MG63 (cell line): ENCODE results near the gene OR7C2. TPM values are rescaled to one million over a fixed set of nuclear protein-coding genes. Genes with fewer than 3 reads are reported as not detected.

ENCODE experiments used
- DNase-seq: peaks from one replicate; pipeline ENCODE4 v3.0.0-alpha.2; 2020
- H3K27me3 ChIP-seq: fragments of 250-450 bp; sonication (Bioruptor Pico); 2 replicates; pipeline ENCODE4 v1.5.1; 2020; ENCODE audit warnings: mild to moderate bottlenecking, moderate library complexity
- H3K36me3 ChIP-seq: fragments of 250-450 bp; sonication (Bioruptor Pico); 2 replicates; pipeline ENCODE4 v1.5.1; 2020; ENCODE audit warnings: mild to moderate bottlenecking, moderate library complexity
- H3K4me3 ChIP-seq: fragments of 250-450 bp; sonication (Bioruptor Pico); 2 replicates; pipeline ENCODE4 v1.5.1; 2020; ENCODE audit warnings: mild to moderate bottlenecking, moderate library complexity
- H3K9me3 ChIP-seq: fragments of 250-450 bp; sonication (Bioruptor Pico); 2 replicates; pipeline ENCODE4 v1.5.1; 2020; ENCODE audit warnings: mild to moderate bottlenecking, moderate library complexity
- total RNA-seq: library from RNA; depleted of rRNA; stranded (reverse); fragments of >200 nt; shearing (Covaris generic); gene quantifications from 2 replicates; pipeline ENCODE4 v1.2.3, GENCODE V29; 2014; ENCODE audit warnings: low replicate concordance; rRNA removed

The OR7C2 gene
- total RNA-seq, 1 experiment from 2014 or later = not detected

DNA sequence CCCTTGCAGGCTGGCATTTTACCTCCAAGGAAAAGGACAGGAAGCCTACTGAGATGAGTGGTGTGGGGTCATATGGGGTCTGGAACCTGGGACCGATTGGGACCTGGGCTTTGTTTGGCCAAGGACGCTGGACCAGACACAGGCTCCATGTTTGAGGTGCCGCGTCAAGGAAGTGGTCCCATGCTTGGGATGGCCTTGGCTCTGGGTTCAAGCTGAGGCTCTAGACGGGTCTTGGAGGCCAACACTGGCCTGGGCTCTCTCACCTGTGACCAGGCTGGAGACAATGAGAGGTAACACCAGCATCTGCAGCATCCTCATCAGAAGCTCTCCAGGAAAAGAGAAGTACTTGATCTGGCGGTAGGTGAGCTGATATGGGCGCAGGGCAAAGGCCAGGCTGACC, 30.2 kb downstream of the OR7C2 start:
- Histone ChIP-seq H3K4me3 (no peak overlapping the region), H3K9me3 (no peaks in the 10 kb centered on the region), H3K36me3 (no peaks in the 10 kb centered on the region), H3K27me3 (peaks cover 49% of the 10 kb centered on the region)
- DNase-seq = no peak

DNA sequence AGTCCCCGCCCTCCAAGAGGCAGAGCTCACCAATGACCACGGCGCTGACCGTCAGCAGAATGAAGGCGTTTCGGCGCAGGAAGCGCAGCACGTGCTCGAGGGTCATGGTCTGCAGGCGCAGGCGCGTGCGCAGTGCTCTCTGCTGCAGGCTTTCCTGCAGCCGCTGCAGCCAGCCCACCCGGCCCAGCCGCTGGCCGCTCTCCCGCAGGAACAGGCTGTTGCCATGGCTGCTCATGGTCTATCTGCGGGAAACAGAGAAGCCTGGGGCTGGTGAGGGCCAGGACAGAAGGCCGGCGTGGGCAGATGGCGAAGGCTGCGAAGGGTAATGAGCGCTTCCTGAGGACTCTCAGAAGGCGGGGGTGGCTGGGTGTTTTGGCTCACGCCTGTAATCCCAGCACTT, 31.4 kb downstream of the OR7C2 start:
- H3K9me3 ChIP-seq = no peaks in the 10 kb centered on the region
- H3K4me3 ChIP-seq = no peak overlapping the region
- H3K36me3 ChIP-seq = no peaks in the 10 kb centered on the region
- no peak for DNase-seq
- peaks cover 61% of the 10 kb centered on the region for H3K27me3 ChIP-seq

DNA sequence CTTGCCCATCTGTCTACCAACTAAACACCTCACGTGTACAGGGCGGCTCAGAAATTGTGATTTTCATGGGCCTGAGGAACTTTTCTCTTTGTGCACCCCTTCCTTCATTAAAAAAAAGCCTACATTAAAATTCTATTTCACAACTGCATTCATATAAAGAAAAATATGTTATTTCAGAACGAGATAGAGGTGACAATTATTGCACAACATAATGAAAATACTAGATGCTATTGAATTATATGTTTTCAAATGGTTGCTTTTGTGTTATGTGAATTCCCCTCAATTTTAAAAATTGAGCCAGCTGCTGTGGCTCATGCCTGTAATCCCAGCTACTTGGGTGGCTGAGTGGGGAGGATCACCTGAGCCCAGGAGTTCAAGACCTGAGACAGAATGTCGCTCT, 33.2 kb downstream of the OR7C2 start:
- Histone ChIP-seq H3K4me3 (no peak overlapping the region), H3K9me3 (no peaks in the 10 kb centered on the region)

DNA sequence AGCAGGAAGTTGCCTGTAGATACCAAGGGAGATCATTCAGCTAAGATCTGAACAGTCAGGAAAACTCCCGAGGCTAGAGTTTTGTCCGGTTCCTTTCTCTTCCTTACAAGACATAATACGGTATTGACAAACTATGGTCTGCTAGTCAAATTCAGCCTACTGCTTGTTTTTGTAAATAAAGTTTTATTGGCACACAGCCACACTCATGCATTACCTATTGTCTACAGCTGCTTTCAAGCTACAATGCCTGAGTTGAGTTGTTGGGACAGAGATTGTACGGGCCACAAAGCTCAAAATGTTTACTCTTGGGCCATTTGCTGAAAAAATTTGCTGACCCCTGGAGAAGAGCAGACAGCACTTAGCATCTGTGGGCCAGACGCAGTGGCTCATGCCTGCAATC, 35.8 kb downstream of the OR7C2 start:
- Histone ChIP-seq H3K9me3 (no peaks in the 10 kb centered on the region), H3K36me3 (no peaks in the 10 kb centered on the region), H3K4me3 (no peak overlapping the region), H3K27me3 (peaks cover 73% of the 10 kb centered on the region)
- no peak for DNase-seq

More for the DNA sequence above, 33.2 kb downstream of the OR7C2 start:
- Histone ChIP-seq H3K36me3 (no peaks in the 10 kb centered on the region), H3K27me3 (peaks cover 72% of the 10 kb centered on the region)
- DNase-seq = no peak

DNA sequence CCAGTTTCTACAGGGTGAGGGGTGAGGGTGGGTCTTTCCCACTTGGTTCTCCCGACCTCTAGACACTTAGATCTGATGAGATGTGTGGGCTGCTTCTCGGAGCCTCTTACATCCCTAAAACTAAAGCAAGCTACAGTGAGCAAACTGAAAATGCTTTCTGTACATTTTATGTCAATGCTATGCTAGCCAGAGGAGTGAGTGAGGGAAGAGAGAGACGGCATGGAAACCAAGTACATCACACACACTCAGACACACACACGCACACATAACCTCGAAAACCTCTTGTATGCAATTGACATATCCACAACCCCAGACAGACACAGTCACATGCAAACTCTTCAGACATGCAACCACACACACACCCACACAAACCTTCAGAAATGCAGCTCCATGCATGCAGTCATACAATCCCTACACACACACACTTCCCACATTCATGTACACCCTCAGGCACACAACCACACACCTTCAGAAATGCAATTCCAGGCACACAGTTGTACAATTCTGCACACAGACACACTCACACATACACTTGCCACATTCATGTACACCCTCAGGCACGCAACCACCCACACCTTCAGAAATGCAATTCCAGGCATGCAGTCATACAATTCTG, 37.0 kb downstream of the OR7C2 start:
- DNase-seq = no peak

DNA sequence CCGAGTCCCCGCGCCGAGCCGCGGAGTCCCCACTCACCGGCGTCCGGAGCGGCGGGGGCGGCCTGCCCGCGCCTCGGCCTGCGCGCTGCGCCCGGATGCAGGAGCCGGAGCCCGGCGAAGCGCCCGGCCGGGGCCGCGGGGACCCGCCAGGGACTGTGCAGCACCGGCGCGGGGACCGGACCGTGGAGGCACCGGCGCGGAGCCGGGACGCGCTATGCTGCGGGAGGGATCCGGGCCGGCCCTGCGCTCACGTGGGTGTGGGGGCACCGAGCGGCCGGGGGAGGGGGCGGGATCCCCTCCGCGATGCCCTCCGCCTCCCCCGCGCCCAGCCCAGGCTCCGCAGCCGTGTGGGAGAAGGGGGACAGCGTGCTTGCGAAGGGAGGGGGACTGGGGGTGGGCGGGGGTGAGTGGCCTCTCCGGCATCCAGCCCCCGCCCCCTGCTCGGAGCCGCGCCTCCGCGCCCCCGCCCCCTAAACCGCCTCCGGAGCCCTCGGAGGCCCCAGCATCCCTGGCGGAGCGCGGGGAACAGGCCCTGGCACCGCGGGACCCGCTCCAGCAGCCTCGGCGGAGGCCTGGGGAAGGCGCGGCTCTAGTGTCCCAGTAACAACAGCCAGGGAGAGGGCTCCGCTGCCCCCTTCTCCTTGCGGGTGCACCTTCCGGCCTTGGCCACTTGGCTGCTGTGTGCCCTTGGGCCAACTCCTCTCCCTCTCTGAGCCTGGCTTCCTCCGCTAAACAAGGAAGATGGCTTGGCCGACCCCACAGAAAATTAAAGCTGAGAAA, 38.4 kb downstream of the OR7C2 start, which contains the start of gene SLC1A6:
TSS of gene SLC1A6 (minus strand) at position 389 of the 780 bp plus-strand sequence. CDS start 6,954 bp downstream, outside the sequence.
- H3K4me3 ChIP-seq = no peak within 1 kb of the TSS
- H3K9me3 ChIP-seq = no peaks in the 10 kb centered on the region
- DNase-seq = peak; percentile 33

More for the DNA sequence above, 37.0 kb downstream of the OR7C2 start:
- H3K36me3 ChIP-seq = no peaks in the 10 kb centered on the region
- H3K4me3 ChIP-seq = no peak overlapping the region
- H3K9me3 ChIP-seq = no peaks in the 10 kb centered on the region
- H3K27me3 ChIP-seq = peaks cover 72% of the 10 kb centered on the region

DNA sequence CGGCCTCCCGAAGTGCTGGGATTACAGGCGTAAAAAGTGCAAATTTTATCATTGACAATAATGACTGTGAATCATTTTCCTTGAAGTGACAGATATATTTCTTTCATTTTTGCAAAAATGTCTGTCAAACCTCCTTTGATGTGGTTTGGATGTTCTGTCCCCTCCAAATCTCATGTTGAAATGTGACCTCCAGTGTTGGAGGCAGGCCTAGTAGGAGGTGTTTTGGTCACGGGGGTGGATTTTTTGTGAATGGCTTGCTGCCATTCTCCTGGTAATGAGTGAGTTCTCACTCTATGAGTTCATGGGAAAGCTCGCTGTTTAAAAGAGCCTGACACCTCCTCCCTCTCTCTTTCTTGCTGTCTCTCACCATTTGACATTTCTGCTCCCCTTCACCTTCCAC, 43.8 kb downstream of the OR7C2 start:
- no peaks in the 10 kb centered on the region for H3K36me3 ChIP-seq
- H3K9me3 ChIP-seq = no peaks in the 10 kb centered on the region
- H3K4me3 ChIP-seq = no peak overlapping the region
- peaks cover 36% of the 10 kb centered on the region for H3K27me3 ChIP-seq
- DNase-seq = no peak

More for the DNA sequence above, 38.4 kb downstream of the OR7C2 start, which contains the start of gene SLC1A6:
- H3K36me3 ChIP-seq = no peaks in the 10 kb centered on the region
- peaks cover 63% of the 10 kb centered on the region for H3K27me3 ChIP-seq

Other genes with a start within 250 kb of the OR7C2 start
- not detected in 2 replicates for gene ADGRE2, start 162.9 kb upstream of the OR7C2 start, total RNA-seq
- gene OR7A5, start 106.3 kb upstream of the OR7C2 start, total RNA-seq = not detected in 2 replicates
- gene OR7C1, start 106.3 kb upstream of the OR7C2 start, total RNA-seq = not detected in 2 replicates
- gene OR7A10, start 92.6 kb upstream of the OR7C2 start, total RNA-seq = not detected in 2 replicates
- not detected in 2 replicates for gene OR7A17, start 55.4 kb upstream of the OR7C2 start, total RNA-seq
- gene SLC1A6, start 38.4 kb downstream of the OR7C2 start, total RNA-seq = not detected in 2 replicates
- not detected in 2 replicates for gene CASP14, start 108.0 kb downstream of the OR7C2 start, total RNA-seq
- gene OR1I1, start 140.7 kb downstream of the OR7C2 start, total RNA-seq = not detected in 2 replicates
- gene SYDE1, start 165.9 kb downstream of the OR7C2 start, total RNA-seq = 90.8 and 120 TPM in 2 replicates